22Rv1 (cell line): ENCODE results near the gene GM2A.

Experiments used
- H3K27ac ChIP-seq: fragments of 450-650 bp; 2 replicates; pipeline ENCODE4 v1.5.1; 2017
- CTCF ChIP-seq: fragments of 450-650 bp; IDR thresholded peaks from 2 replicates; pipeline ENCODE4 v1.5.1; 2017; ENCODE audit warnings: mild to moderate bottlenecking
- ZFX ChIP-seq: fragments of 450-650 bp; IDR thresholded peaks from 2 replicates; pipeline ENCODE4 v1.6.1; 2017; ENCODE audit warnings: antibody characterized with exemption, borderline replicate concordance

The GM2A gene

GRCh38 chr5:151252762-151253604, at the start of gene GM2A:
TSS of gene GM2A (plus strand) at chr5:151253185. CDS start at chr5:151253217, 32 bp downstream.
- TF ChIP-seq CTCF (no peak), ZFX (no peak)
- H3K27ac ChIP-seq, result peak within 1 kb of the TSS; percentile 34; the same call in 1 of the 2 replicates

- no peak overlapping the region for H3K27ac ChIP-seq
- TF ChIP-seq ZFX (no peak), CTCF (no peak)
These were observed 48.9 kb upstream of the GM2A start for GRCh38 chr5:151204051-151204450.

DNA sequence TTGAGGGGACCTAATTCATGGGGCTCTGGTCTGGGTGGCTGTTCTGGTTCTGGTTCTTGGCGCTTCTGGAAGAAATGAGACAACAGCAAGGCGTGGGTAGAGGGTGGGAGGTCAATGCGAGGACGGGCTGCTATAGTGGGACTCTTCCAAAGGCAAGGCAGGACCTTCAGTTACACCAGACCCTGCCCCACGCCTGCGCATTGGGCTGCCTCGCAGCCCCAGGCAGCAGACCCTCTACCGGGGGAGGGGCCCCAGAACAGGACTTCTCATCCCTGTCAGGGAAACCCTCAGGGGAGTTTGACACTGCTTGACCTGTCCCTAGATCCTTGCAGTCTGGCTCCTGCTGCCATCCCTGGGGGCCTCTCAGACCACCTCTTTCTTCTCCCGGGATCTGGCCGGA, 47.6 kb upstream of the GM2A start:
- TF ChIP-seq CTCF, result no peak
- TF ChIP-seq ZFX, result no peak

DNA sequence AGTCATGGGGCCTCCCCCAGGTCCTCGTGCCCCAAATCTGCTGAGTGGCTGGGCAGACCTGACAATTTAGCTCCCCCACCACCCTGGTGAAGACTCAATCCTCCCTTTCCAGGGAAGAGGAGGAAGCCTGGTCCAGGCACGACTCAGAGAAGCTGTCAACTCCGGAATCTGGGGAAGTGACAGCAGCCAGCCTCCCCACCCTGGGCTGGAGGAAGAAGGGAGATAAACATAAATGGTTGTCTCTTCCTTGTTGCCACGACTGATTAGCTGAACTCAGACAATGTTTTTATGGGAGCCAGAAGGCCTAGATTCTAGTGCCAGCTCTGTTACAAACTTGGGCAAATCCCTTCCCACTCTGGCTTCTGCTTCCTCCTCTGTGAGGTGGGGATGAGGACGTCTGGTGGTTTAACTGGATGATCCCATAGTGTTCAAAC, 44.5 kb upstream of the GM2A start:
- TF ChIP-seq ZFX, result no peak
- no peak for TF ChIP-seq CTCF
- no peak overlapping the region for H3K27ac ChIP-seq

More for the DNA sequence above, 47.6 kb upstream of the GM2A start:
- H3K27ac ChIP-seq, result no peak overlapping the region

- no peak for TF ChIP-seq CTCF
- TF ChIP-seq ZFX, result no peak
- H3K27ac ChIP-seq, result no peak overlapping the region
These were observed 40.6 kb upstream of the GM2A start for GRCh38 chr5:151212406-151212798.

DNA sequence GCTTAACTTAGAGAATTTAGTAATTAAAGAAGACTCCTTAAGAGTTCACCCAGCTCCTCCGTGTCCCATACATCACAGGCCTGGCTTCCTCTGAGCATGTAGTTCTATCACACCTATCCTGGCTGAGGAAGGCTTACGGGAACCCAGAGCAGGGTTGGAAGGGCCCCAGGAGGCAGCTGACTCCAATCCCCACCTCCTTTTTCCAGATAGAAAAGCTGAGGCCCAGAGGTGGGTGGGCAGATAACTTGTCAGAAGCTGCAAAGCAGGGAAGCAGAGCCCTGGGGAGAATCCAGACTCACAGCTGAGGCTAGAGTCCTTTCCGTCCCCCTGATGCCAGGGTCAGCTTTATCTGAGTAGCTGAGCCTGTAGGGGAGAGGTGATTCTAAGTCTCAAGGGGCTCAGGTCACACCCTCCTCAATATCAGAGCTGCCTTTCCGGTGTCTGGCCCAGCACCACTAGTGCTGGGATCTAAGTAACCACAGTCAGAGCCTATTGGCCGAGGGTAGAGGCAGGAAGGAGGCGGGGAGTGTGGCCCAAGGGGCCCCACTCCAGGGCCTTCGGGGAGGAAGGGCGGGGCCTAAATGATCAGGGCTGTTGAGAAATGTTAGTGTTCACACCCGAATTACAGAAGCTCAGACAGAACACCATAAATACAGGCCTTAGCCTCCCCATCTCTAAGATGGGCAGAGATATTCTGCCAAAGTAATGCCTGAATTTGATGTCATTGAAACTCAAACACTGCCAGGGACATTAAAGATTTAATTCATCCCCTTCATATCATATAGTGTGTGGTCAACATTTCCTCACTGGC, 39.0 kb upstream of the GM2A start:
- TF ChIP-seq ZFX (no peak), CTCF (no peak)
- no peak overlapping the region for H3K27ac ChIP-seq
